Liver (tissue), 9 donors: ENCODE data around the gene DPP4. TPM values are rescaled to one million over a fixed set of nuclear protein-coding genes. Genes with fewer than 3 reads are reported as not detected.

ENCODE experiments used
- DNase-seq: peaks from one replicate; pipeline ENCODE4 v3.0.0-alpha.2; 2017; ENCODE audit warnings: low spot score
- H3K27ac ChIP-seq, 2 donors: one replicate each; pipeline ENCODE4 v1.7.0; 2013; ENCODE audit warnings: inconsistent platforms in 2 of 2, low read length in 2 of 2, control low read depth in 1 of 2, low read depth in 1 of 2, mild to moderate bottlenecking in 1 of 2
- H3K27me3 ChIP-seq, 4 donors: one replicate each; pipeline versions ENCODE4 v1.6.1 to v1.7.0; 2013; ENCODE audit warnings: low read length in 3 of 4, inconsistent platforms in 1 of 4, mild to moderate bottlenecking in 1 of 4, moderate library complexity in 1 of 4; ENCODE audit not compliant: control insufficient read depth in 4 of 4, insufficient read depth in 4 of 4
- H3K36me3 ChIP-seq, 4 donors: one replicate each; pipeline versions ENCODE4 v1.6.1 to v1.7.0; 2013; ENCODE audit warnings: low read length in 3 of 4, mild to moderate bottlenecking in 3 of 4, low read depth in 1 of 4, moderate library complexity in 1 of 4; ENCODE audit not compliant: control insufficient read depth in 4 of 4, insufficient read depth in 3 of 4
- H3K4me1 ChIP-seq, 4 donors: one replicate each; pipeline versions ENCODE4 v1.6.1 to v1.7.0; 2013; ENCODE audit warnings: low read length in 3 of 4, mild to moderate bottlenecking in 3 of 4, moderate library complexity in 1 of 4; ENCODE audit not compliant: control insufficient read depth in 4 of 4, insufficient read depth in 4 of 4
- H3K4me3 ChIP-seq, 3 donors: one replicate each; pipeline versions ENCODE4 v1.6.1 to v1.7.0; 2013; ENCODE audit warnings: low read length in 3 of 3, control low read depth in 1 of 3, low read depth in 1 of 3, mild to moderate bottlenecking in 1 of 3
- H3K9ac ChIP-seq, 2 donors: one replicate each; pipeline ENCODE4 v1.7.0; 2013; ENCODE audit warnings: low read length in 2 of 2, mild to moderate bottlenecking in 2 of 2, moderate library complexity in 2 of 2, control low read depth in 1 of 2, low read depth in 1 of 2
- H3K9me3 ChIP-seq, 4 donors: one replicate each; pipeline versions ENCODE4 v1.6.1 to v1.7.0; 2013; ENCODE audit warnings: low read length in 3 of 4; ENCODE audit not compliant: control insufficient read depth in 4 of 4
- EGR1 ChIP-seq, 2 donors: IDR thresholded peaks; 2 replicates each; pipeline ENCODE4 v1.6.1; 2016 to 2018; ENCODE audit warnings: antibody characterized with exemption in 2 of 2, low read depth in 2 of 2
- FOXA1 ChIP-seq: IDR thresholded peaks from 2 replicates; pipeline ENCODE4 v1.6.1; 2016; ENCODE audit warnings: antibody characterized with exemption
- FOXA2 ChIP-seq: IDR thresholded peaks from 2 replicates; pipeline ENCODE4 v1.6.1; 2016; ENCODE audit warnings: antibody characterized with exemption
- GABPA ChIP-seq, 2 donors: IDR thresholded peaks in 1 of 2; conservative IDR thresholded peaks in 1 of 2; 2 replicates each; pipeline ENCODE4 v1.6.1; 2016; ENCODE audit warnings: antibody characterized with exemption in 2 of 2, mild to moderate bottlenecking in 1 of 2, moderate library complexity in 1 of 2
- HNF4A ChIP-seq, 2 donors: conservative IDR thresholded peaks; 2 replicates each; pipeline ENCODE4 v1.6.1; 2016; ENCODE audit warnings: antibody characterized with exemption in 2 of 2, mild to moderate bottlenecking in 2 of 2
- HNF4G ChIP-seq: IDR thresholded peaks from 2 replicates; pipeline ENCODE4 v1.6.1; 2016; ENCODE audit warnings: antibody characterized with exemption
- JUND ChIP-seq, 2 donors: IDR thresholded peaks; 2 replicates each; pipeline ENCODE4 v1.6.1; 2016; ENCODE audit warnings: antibody characterized with exemption in 2 of 2
- NR2F2 ChIP-seq: IDR thresholded peaks from 2 replicates; pipeline ENCODE4 v1.6.1; 2016; ENCODE audit warnings: antibody characterized with exemption
- RAD21 ChIP-seq, 2 donors: IDR thresholded peaks; 2 replicates each; pipeline ENCODE4 v1.6.1; 2016; ENCODE audit warnings: antibody characterized with exemption in 2 of 2, mild to moderate bottlenecking in 2 of 2
- RXRA ChIP-seq, 2 donors: IDR thresholded peaks; 2 replicates each; pipeline ENCODE4 v1.6.1; 2017 to 2018; ENCODE audit warnings: antibody characterized with exemption in 2 of 2, mild to moderate bottlenecking in 1 of 2
- SP1 ChIP-seq: IDR thresholded peaks from 2 replicates; pipeline ENCODE4 v1.6.1; 2018; ENCODE audit warnings: antibody characterized with exemption, mild to moderate bottlenecking
- TAF1 ChIP-seq: conservative IDR thresholded peaks from 2 replicates; pipeline ENCODE4 v1.6.1; 2016; ENCODE audit warnings: antibody characterized with exemption, mild to moderate bottlenecking
- YY1 ChIP-seq: IDR thresholded peaks from 2 replicates; pipeline ENCODE4 v1.6.1; 2016; ENCODE audit warnings: antibody characterized with exemption, mild to moderate bottlenecking
- WGBS: extraction: QIAGEN DNeasy Blood & Tissue Kit; methylation state at CpG from one replicate; pipeline ENCODE4 v1.1.7; 2013; 5-methylcytosine and 5-hydroxymethylcytosine counted together
- polyA plus RNA-seq, 2 donors: library from polyadenylated mRNA; stranded (reverse) in 1 of 2; unstranded in 1 of 2; fragments of 200-250 nt in 1 of 2; fragments of >200 nt in 1 of 2; fragmentation: Nextera tagmentation in 1 of 2; extraction: Ambion mirVana in 1 of 2; gene quantifications; one replicate each; pipeline versions ENCODE4 v1.2.1 to v1.2.3, GENCODE V29; 2013 to 2015
- total RNA-seq, 2 donors: library from RNA; depleted of rRNA; stranded (reverse); fragments of >200 nt; gene quantifications; one replicate each; pipeline ENCODE4 v1.2.3, GENCODE V29; 2014
- TF ChIP-seq, protein P1 (sequence below): fragments of 150-350 bp; IDR thresholded peaks from 2 replicates; pipeline ENCODE4 v1.5.1; 2017; ENCODE audit warnings: improper control_type of control experiment, low read depth, low read length; ENCODE audit not compliant: missing input control
- TF ChIP-seq, protein P2 (sequence below): IDR thresholded peaks from 2 replicates; pipeline ENCODE4 v1.6.1; 2016; ENCODE audit warnings: antibody characterized with exemption
- TF ChIP-seq, protein P3 (sequence below): IDR thresholded peaks from 2 replicates; pipeline ENCODE4 v1.6.1; 2016; ENCODE audit warnings: antibody characterized with exemption
- TF ChIP-seq, protein P4 (sequence below): IDR thresholded peaks from 2 replicates; pipeline ENCODE4 v1.6.1; 2016; ENCODE audit warnings: antibody characterized with exemption, mild to moderate bottlenecking
- TF ChIP-seq, protein P5 (sequence below): IDR thresholded peaks from 2 replicates; pipeline ENCODE4 v1.6.1; 2016; ENCODE audit warnings: antibody characterized with exemption
- donor health status: healthy.
- donor health status: healthy.
- donor health status: healthy.
- donor health status: healthy.
- donor health status: healthy.

Gene DPP4
- total and polyA plus RNA-seq, 4 donors = 9.6 to 30.1 (median 13.5) TPM

DNA sequence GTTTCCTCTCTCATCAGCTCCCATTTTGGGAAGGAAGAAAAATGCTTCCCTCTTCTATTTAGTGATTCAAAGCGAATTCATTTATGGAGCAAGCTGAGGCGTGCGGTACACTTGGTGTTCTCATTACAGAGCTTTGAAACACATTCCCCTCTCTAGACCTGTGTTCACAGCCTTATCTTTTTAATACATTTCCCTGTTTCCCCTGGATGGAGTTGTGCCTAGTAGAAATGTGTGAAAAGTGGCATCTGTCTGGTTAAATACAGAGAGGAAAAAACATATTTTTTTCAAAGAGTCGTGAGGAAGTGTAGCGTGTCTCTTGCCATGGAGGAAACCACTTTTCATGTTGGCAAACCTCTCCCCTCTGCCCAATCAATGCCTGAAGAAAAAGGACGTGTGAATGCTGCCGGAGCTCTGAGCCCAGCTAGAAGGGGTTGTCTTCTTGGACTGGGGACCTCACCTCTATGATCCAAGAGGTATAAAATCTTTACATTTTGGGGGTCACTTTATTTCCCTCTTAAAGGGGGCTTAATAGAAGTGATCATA, 52.4 kb downstream of the DPP4 start:
- Histone ChIP-seq H3K4me1 (peaks cover 6 to 25% (median 18%) of the 10 kb centered on the region in 4 donors), H3K27me3 (no peaks in the 10 kb centered on the region), H3K9ac (no peak overlapping the region), H3K9me3 (no peaks in the 10 kb centered on the region), H3K36me3 (peaks cover 0 to 7% (median 3%) of the 10 kb centered on the region in 4 donors), H3K4me3 (no peak overlapping the region), H3K27ac (no peak overlapping the region)
- TF ChIP-seq, protein P1, sequence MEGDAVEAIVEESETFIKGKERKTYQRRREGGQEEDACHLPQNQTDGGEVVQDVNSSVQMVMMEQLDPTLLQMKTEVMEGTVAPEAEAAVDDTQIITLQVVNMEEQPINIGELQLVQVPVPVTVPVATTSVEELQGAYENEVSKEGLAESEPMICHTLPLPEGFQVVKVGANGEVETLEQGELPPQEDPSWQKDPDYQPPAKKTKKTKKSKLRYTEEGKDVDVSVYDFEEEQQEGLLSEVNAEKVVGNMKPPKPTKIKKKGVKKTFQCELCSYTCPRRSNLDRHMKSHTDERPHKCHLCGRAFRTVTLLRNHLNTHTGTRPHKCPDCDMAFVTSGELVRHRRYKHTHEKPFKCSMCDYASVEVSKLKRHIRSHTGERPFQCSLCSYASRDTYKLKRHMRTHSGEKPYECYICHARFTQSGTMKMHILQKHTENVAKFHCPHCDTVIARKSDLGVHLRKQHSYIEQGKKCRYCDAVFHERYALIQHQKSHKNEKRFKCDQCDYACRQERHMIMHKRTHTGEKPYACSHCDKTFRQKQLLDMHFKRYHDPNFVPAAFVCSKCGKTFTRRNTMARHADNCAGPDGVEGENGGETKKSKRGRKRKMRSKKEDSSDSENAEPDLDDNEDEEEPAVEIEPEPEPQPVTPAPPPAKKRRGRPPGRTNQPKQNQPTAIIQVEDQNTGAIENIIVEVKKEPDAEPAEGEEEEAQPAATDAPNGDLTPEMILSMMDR = no peak
- TF ChIP-seq, protein P2, sequence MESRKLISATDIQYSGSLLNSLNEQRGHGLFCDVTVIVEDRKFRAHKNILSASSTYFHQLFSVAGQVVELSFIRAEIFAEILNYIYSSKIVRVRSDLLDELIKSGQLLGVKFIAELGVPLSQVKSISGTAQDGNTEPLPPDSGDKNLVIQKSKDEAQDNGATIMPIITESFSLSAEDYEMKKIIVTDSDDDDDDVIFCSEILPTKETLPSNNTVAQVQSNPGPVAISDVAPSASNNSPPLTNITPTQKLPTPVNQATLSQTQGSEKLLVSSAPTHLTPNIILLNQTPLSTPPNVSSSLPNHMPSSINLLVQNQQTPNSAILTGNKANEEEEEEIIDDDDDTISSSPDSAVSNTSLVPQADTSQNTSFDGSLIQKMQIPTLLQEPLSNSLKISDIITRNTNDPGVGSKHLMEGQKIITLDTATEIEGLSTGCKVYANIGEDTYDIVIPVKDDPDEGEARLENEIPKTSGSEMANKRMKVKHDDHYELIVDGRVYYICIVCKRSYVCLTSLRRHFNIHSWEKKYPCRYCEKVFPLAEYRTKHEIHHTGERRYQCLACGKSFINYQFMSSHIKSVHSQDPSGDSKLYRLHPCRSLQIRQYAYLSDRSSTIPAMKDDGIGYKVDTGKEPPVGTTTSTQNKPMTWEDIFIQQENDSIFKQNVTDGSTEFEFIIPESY = no peak
- TF ChIP-seq JUND (IDR thresholded peaks at IDR 0.05) (no peak), TAF1 (no peak), HNF4A (conservative IDR thresholded peaks at IDR 0.05) (no peak), RAD21 (IDR thresholded peaks at IDR 0.05) (no peak), NR2F2 (no peak), EGR1 (IDR thresholded peaks at IDR 0.05; ENCODE audit: low read depth in 2 of 2) (no peak), SP1 (no peak), FOXA1 (no peak), RXRA (IDR thresholded peaks at IDR 0.05) (no peak), GABPA (IDR thresholded peaks at IDR 0.05 in 1 of 2, conservative IDR thresholded peaks at IDR 0.05 in 1 of 2) (no peak), YY1 (no peak), HNF4G (no peak), FOXA2 (no peak)
- TF ChIP-seq, protein P3, sequence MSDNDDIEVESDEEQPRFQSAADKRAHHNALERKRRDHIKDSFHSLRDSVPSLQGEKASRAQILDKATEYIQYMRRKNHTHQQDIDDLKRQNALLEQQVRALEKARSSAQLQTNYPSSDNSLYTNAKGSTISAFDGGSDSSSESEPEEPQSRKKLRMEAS = no peak
- TF ChIP-seq, protein P4, sequence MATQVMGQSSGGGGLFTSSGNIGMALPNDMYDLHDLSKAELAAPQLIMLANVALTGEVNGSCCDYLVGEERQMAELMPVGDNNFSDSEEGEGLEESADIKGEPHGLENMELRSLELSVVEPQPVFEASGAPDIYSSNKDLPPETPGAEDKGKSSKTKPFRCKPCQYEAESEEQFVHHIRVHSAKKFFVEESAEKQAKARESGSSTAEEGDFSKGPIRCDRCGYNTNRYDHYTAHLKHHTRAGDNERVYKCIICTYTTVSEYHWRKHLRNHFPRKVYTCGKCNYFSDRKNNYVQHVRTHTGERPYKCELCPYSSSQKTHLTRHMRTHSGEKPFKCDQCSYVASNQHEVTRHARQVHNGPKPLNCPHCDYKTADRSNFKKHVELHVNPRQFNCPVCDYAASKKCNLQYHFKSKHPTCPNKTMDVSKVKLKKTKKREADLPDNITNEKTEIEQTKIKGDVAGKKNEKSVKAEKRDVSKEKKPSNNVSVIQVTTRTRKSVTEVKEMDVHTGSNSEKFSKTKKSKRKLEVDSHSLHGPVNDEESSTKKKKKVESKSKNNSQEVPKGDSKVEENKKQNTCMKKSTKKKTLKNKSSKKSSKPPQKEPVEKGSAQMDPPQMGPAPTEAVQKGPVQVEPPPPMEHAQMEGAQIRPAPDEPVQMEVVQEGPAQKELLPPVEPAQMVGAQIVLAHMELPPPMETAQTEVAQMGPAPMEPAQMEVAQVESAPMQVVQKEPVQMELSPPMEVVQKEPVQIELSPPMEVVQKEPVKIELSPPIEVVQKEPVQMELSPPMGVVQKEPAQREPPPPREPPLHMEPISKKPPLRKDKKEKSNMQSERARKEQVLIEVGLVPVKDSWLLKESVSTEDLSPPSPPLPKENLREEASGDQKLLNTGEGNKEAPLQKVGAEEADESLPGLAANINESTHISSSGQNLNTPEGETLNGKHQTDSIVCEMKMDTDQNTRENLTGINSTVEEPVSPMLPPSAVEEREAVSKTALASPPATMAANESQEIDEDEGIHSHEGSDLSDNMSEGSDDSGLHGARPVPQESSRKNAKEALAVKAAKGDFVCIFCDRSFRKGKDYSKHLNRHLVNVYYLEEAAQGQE = no peak
- TF ChIP-seq, protein P5, sequence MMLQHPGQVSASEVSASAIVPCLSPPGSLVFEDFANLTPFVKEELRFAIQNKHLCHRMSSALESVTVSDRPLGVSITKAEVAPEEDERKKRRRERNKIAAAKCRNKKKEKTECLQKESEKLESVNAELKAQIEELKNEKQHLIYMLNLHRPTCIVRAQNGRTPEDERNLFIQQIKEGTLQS = no peak
- 82% methylated on average over 7 of the region's 7 CpGs for WGBS
- DNase-seq = no peak
